ENCODE results near the gene TMEM19. TPM values are rescaled to one million over a fixed set of nuclear protein-coding genes. Genes with fewer than 3 reads are reported as not detected.

The TMEM19 gene
- total RNA-seq, 1 experiment from 2014 or later, result 17.3 TPM

DNA sequence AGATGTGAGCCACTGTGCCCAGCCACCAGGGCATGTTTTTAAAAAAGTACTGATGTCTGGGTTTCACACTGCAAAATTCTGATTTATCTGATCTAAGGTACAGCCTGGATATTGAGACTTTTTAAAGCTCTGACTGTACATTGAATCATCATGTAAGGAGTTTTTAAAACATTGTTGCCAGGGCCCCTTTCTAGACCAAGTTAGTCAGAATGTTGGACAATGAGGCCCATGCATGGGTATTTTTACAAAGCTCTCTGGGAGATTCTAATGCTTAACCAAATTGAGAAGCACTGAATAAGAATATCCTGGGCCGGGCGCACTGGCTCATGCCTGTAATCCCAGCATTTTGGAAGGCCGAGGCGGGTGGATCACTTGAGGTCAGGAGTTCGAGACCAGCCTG, 16.7 kb downstream of the TMEM19 start:
- Histone ChIP-seq H3K56ac (ENCODE audit: insufficient read length, low read depth, low read length) (no peak overlapping the region), H2BK15ac (ENCODE audit: low read depth, low read length) (no peak overlapping the region), H2AK5ac (ENCODE audit: insufficient read length, low read length) (no peak overlapping the region), H2BK120ac (ENCODE audit: low read depth, low read length, poor library complexity, severe bottlenecking) (no peak overlapping the region), H3K4ac (ENCODE audit: low read depth, low read length) (no peak overlapping the region), H3K18ac (ENCODE audit: insufficient read length, low read depth, low read length) (no peak overlapping the region), H3K9ac (ENCODE audit: extremely low read depth, insufficient read length, low read length) (no peak overlapping the region), H4K5ac (ENCODE audit: insufficient read length, low read depth, low read length) (no peak overlapping the region), H3K4me1 (ENCODE audit: insufficient read depth, low read length) (no peaks in the 10 kb centered on the region), H3K79me1 (ENCODE audit: insufficient read depth, low read depth, low read length, poor library complexity, severe bottlenecking) (no peaks in the 10 kb centered on the region), H4K8ac (replicated peaks; ENCODE audit: insufficient read length, low read depth, low read length) (no peak overlapping the region), H3K4me2 (ENCODE audit: insufficient read depth, insufficient read length, low read length) (no peak overlapping the region), H3K23ac (ENCODE audit: insufficient read length, low read depth, low read length) (no peak overlapping the region), H4K91ac (ENCODE audit: insufficient read length, low read depth, low read length) (no peak overlapping the region), H3T11ph (ENCODE audit: low read length) (no peak overlapping the region), H2AFZ (ENCODE audit: low read length) (no peak overlapping the region), H2BK5ac (ENCODE audit: insufficient read length, low read length) (no peak overlapping the region), H3K79me2 (ENCODE audit: insufficient read depth, low read length) (no peaks in the 10 kb centered on the region), H2BK20ac (ENCODE audit: low read depth, low read length, poor library complexity, severe bottlenecking) (no peak overlapping the region), H3K14ac (ENCODE audit: insufficient read depth, low read length) (no peak overlapping the region), H3K27me3 (ENCODE audit: insufficient read depth, low read length) (no peaks in the 10 kb centered on the region), H3K27ac (ENCODE audit: insufficient read length, low read depth, low read length) (no peak overlapping the region), H3K9me3 (ENCODE audit: control insufficient read depth, low read depth, low read length) (no peaks in the 10 kb centered on the region), H3K23me2 (ENCODE audit: insufficient read length, low read depth, low read length, poor library complexity, severe bottlenecking) (no peaks in the 10 kb centered on the region), H2BK12ac (ENCODE audit: insufficient read length, low read depth, low read length) (no peak overlapping the region), H4K20me1 (ENCODE audit: control insufficient read depth, insufficient read depth, insufficient read length) (no peaks in the 10 kb centered on the region)
- Mint-ChIP-seq H3K27me3 (ENCODE audit: low read depth) (no peaks in the 10 kb centered on the region), H3K4me1 (no peaks in the 10 kb centered on the region), H3K36me3 (ENCODE audit: insufficient read depth in 1 of 3, low read depth in 3 of 3) (peaks cover 0 to 25% (median 22%) of the 10 kb centered on the region in 3 experiments; a peak in 6 of 7 replicates), H3K27ac (no peak overlapping the region), H3K4me3 (no peak overlapping the region), H3K9me3 (no peaks in the 10 kb centered on the region)
- TF ChIP-seq, protein P1, sequence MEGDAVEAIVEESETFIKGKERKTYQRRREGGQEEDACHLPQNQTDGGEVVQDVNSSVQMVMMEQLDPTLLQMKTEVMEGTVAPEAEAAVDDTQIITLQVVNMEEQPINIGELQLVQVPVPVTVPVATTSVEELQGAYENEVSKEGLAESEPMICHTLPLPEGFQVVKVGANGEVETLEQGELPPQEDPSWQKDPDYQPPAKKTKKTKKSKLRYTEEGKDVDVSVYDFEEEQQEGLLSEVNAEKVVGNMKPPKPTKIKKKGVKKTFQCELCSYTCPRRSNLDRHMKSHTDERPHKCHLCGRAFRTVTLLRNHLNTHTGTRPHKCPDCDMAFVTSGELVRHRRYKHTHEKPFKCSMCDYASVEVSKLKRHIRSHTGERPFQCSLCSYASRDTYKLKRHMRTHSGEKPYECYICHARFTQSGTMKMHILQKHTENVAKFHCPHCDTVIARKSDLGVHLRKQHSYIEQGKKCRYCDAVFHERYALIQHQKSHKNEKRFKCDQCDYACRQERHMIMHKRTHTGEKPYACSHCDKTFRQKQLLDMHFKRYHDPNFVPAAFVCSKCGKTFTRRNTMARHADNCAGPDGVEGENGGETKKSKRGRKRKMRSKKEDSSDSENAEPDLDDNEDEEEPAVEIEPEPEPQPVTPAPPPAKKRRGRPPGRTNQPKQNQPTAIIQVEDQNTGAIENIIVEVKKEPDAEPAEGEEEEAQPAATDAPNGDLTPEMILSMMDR (conservative IDR thresholded peaks at IDR 0.05), result no peak
- no peak for DNase-seq
- WGBS (ENCODE audit: extremely low coverage, insufficient read length, low lambda C conversion rate), result no CpG with 5 or more reads among the region's 5 CpGs
